Activated CD8-positive, alpha-beta T cell treated with anti-CD3 and anti-CD28 coated beads for 36 hours (primary cell): ENCODE data around the gene ANO1. TPM values are rescaled to one million over a fixed set of nuclear protein-coding genes. Genes with fewer than 3 reads are reported as not detected.

ENCODE experiments used
- ATAC-seq: fragments of 200-7000 bp; cut with Tn5 transposase; one replicate; pipeline ENCODE4 v1.10.0; 2021; ENCODE audit warnings: mild to moderate bottlenecking, moderate library complexity
- CTCF ChIA-PET: fragments of 350-600 bp; sonication (Branson Sonifier 250); formaldehyde crosslinking; loops from one replicate; lab custom pipeline; 2021; ENCODE audit warnings: antibody characterized with exemption; lab: Charles Lee
- POLR2A ChIA-PET: fragments of 350-600 bp; sonication (Branson Sonifier 250); formaldehyde crosslinking; loops from one replicate; lab custom pipeline; 2021; ENCODE audit warnings: antibody characterized with exemption; lab: Charles Lee
- DNase-seq: peaks from one replicate; pipeline ENCODE4 v3.0.0-alpha.2; 2020
- H3K27ac Mint-ChIP-seq: one replicate; pipeline ENCODE4 v1.8.0; 2021; ENCODE audit warnings: mild to moderate bottlenecking, mixed read lengths
- H3K27me3 Mint-ChIP-seq: one replicate; pipeline ENCODE4 v1.8.0; 2021; ENCODE audit warnings: mixed read lengths
- H3K36me3 Mint-ChIP-seq: one replicate; pipeline ENCODE4 v1.8.0; 2021; ENCODE audit warnings: low read depth, mixed read lengths
- H3K4me1 Mint-ChIP-seq: one replicate; pipeline ENCODE4 v1.8.0; 2021; ENCODE audit warnings: low read depth, mixed read lengths
- H3K4me3 Mint-ChIP-seq: one replicate; pipeline ENCODE4 v1.8.0; 2021; ENCODE audit warnings: mild to moderate bottlenecking, moderate library complexity, mixed read lengths
- H3K9me3 Mint-ChIP-seq: one replicate; pipeline ENCODE4 v1.8.0; 2021; ENCODE audit warnings: mixed read lengths
- CTCF ChIP-seq: fragments of 200-600 bp; IDR thresholded peaks from one replicate; pipeline ENCODE4 v1.8.0; 2022; ENCODE audit warnings: antibody characterized with exemption, mild to moderate bottlenecking
- intact Hi-C: fragments of 100-400 bp; cut with micrococcal nuclease; formaldehyde crosslinking; loops from one replicate; pipeline ENCODE4 v1.10.0; 2022
- total RNA-seq, 2 experiments: library from RNA; stranded (reverse); gene quantifications; one replicate each; pipeline ENCODE4 v1.2.3, GENCODE V29; 2021

ANO1 gene
- total RNA-seq, 2 experiments from 2014 or later, result not detected

GRCh38 chr11:70036971-70037882, 40.9 kb upstream of the ANO1 start:
- no peak for DNase-seq
- ChIA-PET CTCF (no interaction called here), POLR2A (no interaction called here)
- peaks cover 15% of the 10 kb centered on the region for H3K27me3 Mint-ChIP-seq
- H3K9me3 Mint-ChIP-seq, result peaks cover 16% of the 10 kb centered on the region
- H3K27ac Mint-ChIP-seq, result no peak overlapping the region
- H3K4me3 Mint-ChIP-seq, result no peak overlapping the region
- no peak for TF ChIP-seq CTCF
- peaks cover 1% of the 10 kb centered on the region for H3K36me3 Mint-ChIP-seq
- ATAC-seq, result no peak
- H3K4me1 Mint-ChIP-seq, result no peaks in the 10 kb centered on the region
- intact Hi-C loops, result no loop called here

GRCh38 chr11:70038034-70038834, 39.9 kb upstream of the ANO1 start:
- intact Hi-C loops, result no loop called here
- POLR2A ChIA-PET, result no interaction called here
- H3K9me3 Mint-ChIP-seq, result peaks cover 23% of the 10 kb centered on the region
- CTCF ChIA-PET, result no interaction called here
- DNase-seq (no peak), ATAC-seq (no peak)
- peaks cover 2% of the 10 kb centered on the region for H3K36me3 Mint-ChIP-seq
- no peak overlapping the region for H3K4me3 Mint-ChIP-seq
- no peaks in the 10 kb centered on the region for H3K4me1 Mint-ChIP-seq
- TF ChIP-seq CTCF, result no peak
- H3K27me3 Mint-ChIP-seq, result peaks cover 16% of the 10 kb centered on the region
- H3K27ac Mint-ChIP-seq, result no peak overlapping the region

GRCh38 chr11:70040452-70040851, 37.7 kb upstream of the ANO1 start:
- no peak for TF ChIP-seq CTCF
- POLR2A ChIA-PET, result no interaction called here
- ATAC-seq (no peak), DNase-seq (no peak)
- peaks cover 2% of the 10 kb centered on the region for H3K36me3 Mint-ChIP-seq
- no peaks in the 10 kb centered on the region for H3K4me1 Mint-ChIP-seq
- H3K4me3 Mint-ChIP-seq, result no peak overlapping the region
- CTCF ChIA-PET, result no interaction called here
- H3K27ac Mint-ChIP-seq, result no peak overlapping the region
- intact Hi-C loops, result no loop called here
- H3K27me3 Mint-ChIP-seq, result peaks cover 16% of the 10 kb centered on the region
- peaks cover 25% of the 10 kb centered on the region for H3K9me3 Mint-ChIP-seq

- ChIA-PET CTCF (no interaction called here), POLR2A (no interaction called here)
- Mint-ChIP-seq H3K4me1 (no peaks in the 10 kb centered on the region), H3K27me3 (peaks cover 15% of the 10 kb centered on the region), H3K4me3 (no peak overlapping the region), H3K9me3 (peaks cover 25% of the 10 kb centered on the region), H3K27ac (no peak overlapping the region), H3K36me3 (peaks cover 2% of the 10 kb centered on the region)
- ATAC-seq (no peak), DNase-seq (no peak)
- intact Hi-C loops, result no loop called here
- TF ChIP-seq CTCF, result no peak
Measured at GRCh38 chr11:70040869-70041501, 37.1 kb upstream of the ANO1 start.
